Hematopoietic multipotent progenitor cell treated with erythropoietin and hydrocortisone succinate and interleukin-3 and kit ligand, for 6 days (in vitro differentiated cells): ENCODE results near the gene GMNN.
A peak's percentile ranks its signal among the peaks of the same experiment; 100 is the strongest.
"Not testable (repeated sequence)": the region's sequence is repeated elsewhere in the genome, so short reads cannot be mapped to it uniquely, and the experiment has no call there.

Source experiments
- DNase-seq: peaks from one replicate; pipeline ENCODE4 v3.0.0-alpha.2; 2015

GMNN gene

GRCh38 chr6:24763578-24763977, 11.2 kb upstream of the GMNN start:
- DNase-seq = peak; percentile 74

DNA sequence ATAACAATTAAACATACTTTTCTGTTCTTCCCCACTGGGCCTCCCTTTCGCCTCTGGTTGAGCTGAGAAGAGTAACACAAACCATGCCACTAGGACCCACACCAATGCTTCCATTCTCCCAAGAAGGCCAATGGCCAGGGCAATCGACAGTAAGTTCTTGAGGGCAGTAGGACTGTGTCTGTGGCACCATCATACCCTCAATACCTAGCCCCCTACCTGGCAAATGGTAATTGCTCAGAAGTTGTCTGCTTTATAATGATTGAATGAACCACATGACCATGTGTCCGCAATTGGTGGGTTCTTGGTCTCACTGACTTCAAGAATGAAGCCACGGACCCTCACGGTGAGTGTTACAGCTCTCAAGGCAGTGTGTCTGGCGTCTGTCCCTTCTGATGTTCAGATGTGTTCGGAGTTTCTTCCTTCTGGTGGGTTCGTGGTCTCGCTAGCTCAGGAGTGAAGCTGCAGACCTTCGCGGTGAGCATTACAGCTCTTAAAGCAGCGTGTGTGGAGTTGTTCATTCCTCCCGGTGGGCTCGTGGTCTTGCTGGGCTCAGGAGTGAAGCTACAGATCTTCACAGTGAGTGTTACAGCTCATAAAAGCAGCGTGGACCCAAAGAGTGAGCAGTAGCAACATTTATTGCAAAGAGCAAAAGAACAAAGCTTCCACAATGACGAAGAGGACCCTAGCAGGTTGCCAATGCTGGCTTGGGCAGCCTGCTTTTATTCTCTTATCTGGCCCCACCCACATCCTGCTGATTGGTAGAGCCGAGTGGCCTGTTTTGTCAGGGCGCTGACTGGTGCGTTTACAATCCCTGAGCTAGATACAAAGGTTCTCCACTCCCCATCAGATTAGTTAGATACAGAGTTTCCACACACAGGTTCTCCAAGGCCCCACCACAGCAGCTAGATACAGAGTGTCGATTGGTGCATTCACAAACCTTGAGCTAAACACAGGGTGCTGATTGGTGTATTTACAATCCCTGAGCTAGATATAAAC, 9.6 kb upstream of the GMNN start:
- DNase-seq = not testable (repeated sequence)

GRCh38 chr6:24765968-24766367, 8.8 kb upstream of the GMNN start:
- not testable (repeated sequence) for DNase-seq

DNA sequence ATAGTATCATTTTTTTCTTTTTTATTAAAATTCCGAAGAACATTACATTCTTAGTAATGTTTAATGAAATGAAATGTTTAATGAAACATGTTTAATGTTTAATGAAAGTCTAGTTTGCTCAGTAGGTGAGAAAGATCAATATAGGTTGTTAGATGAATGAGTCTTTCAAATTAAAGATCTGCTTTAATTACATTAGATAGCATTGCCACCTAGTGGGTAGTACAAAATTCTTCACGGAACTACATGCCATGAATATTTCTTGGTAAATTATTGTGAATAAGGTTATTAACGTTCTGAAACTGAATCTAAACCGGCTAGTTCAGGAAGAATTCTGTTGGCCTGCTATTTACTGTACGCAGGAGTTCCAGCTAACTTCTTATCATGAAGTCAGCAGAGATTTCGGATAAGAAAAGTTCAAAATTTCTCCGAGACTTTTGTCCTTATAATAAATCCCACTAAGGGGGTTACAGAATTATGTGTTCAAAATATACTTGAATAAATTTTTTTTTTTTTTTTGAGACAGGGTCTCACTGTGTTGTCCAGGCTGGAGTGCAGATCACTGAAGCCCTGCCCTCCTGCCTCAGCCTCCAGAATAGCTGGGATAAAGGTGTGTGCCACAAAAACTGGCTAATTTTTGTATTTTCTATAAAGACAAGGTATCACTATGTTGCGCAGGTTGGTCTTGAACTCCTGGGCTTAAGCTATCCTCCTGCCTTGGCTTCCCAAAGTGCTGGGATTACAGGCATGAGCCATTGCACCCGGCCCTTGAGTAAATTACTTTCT, 7.9 kb upstream of the GMNN start:
- peak; percentile 81 for DNase-seq

- DNase-seq = peak; percentile 32
Measured at GRCh38 chr6:24768361-24768760, 6.4 kb upstream of the GMNN start.

DNA sequence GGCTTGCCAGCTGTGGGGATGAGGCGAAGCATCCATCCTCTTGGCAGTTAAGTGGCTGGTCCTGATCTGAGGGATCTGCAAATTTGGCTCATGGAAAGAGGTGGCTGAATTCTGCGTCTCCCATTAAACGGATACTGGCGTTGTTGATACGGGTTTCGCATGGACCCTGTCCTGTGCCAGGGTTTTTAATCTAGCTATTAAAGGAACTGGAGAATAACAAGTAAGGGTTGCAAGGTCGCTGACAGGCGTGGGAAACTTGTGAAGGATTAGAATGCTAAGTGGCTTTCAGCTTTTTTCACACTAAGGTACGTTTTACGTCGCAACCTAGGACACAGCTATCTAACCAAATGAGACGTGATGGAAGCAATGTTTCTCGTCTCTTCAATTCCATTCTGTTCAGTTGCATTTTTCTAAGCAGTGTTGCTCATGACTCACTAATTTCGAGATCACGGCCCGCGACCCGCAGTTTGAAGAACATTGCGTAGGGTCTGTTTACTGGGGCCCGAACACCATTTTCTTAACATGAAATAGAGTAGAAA, 852 bp downstream of the GMNN start:
- peak; percentile 31 for DNase-seq

- DNase-seq = no peak
Measured at GRCh38 chr6:24777227-24777626, 2.5 kb downstream of the GMNN start.

DNA sequence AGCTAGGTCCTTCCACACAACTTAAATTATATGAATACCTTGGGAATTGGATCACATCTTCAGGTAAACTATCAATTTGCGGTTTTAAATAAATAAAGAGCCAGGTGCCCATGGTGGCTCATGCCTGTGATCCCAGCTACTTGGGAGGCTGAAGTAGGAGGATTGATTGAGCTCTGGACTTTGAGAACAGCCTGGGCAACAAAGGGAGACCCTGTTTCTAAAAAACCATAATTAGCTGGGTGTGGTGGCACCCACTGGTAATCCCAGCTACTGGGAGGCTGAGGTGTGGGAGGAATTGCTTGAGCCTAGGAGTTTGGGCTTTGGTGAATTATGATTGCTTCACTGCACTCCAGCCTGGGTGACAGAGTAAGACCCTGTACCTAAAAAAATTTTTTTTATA, 3.4 kb downstream of the GMNN start:
- DNase-seq = no peak

DNA sequence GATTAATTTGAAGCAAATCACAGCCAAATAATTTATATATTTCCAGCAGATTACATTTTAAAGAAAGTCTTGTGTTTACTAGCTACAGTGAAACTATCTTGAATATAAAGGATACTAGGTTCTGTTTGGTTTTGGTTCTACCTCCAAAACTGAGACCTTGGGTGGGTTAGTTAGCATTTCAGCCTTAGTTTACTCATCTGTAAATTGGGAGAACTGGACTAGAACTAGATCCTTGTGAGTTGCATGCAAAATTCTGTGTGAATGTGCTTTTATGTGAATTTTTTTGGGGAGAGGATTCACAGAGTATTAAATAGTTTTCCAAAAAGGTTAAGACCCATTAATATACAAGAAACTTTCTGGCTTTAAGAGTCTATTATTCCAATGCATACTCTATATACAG, 4.1 kb downstream of the GMNN start:
- no peak for DNase-seq

DNA sequence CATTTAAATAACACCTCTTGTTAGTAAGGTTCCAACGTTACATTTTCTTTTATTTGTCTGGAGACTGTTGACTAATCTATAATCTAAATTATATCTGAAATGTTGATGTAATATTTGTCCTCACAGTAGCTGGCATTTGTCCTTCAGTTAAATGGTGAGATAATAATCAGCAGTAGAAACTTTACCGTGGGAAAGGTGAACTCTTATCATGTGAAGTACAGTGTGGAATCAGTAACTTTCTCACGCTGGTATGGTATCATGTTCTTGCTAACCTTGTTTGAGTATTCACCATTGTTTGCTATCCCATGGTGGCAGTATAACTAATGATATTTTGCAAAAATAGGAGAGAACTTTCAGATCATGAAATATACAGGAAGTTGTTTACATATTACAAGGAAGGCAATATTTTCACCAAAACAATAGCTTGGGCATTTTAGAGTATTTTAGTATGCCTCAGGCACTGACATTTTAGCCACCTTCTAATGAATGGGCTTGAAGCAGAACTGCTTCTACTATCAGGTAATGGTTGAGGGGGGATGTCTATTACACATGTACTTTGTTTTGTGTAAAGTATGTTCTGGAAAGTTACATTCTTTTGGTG, 4.8 kb downstream of the GMNN start:
- DNase-seq = no peak

GRCh38 chr6:24780206-24780605, 5.5 kb downstream of the GMNN start:
- DNase-seq = no peak

DNA sequence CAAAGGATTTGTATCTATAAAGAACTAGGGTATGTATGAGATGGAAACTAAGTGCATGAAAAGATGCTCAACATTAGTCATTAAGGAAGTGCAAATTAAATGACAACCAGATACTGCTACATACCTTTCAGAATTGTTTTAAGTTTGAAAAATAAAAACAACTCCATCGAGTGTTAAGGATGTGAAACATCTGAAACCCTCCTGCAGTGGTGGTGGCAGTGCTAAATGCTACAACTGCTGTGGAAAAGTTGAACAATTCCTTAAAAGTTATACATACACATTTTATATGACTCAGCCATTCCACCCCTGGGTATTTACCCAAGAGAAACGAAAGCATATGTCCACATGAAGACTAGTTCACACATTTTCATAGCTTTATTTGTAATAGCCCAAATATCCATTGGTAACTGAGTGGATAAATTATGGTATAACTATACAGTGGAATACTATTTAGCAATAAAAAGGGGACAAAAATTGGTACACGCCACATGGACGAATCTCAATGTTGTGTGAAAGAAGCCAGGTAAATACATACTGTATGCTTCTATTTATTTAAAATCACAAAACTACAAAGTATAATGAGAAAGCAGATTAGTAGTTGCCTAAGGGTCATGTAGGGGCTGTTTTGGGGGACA, 13.4 kb downstream of the GMNN start:
- no peak for DNase-seq

DNA sequence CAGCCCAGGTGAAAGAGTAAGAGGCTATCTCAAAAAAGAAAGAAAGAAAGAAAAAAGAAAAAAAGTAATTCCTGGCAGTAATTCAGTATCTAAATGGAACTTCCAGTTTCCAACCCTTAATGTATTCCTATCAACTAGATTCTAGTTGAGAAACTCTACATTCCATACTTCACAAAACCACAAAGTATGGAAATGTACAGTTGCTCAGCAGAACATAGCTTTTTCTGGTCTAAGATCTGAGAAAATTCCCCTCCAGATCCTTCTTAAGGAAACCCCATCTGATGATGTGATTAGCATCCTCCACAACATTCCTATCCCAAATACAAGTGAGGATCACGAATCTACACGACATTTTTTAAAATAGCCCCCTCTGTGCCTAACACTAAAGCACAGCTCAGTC, 20.4 kb downstream of the GMNN start:
- no peak for DNase-seq

- DNase-seq = no peak
Measured at GRCh38 chr6:24796616-24797290, 22.0 kb downstream of the GMNN start.

DNA sequence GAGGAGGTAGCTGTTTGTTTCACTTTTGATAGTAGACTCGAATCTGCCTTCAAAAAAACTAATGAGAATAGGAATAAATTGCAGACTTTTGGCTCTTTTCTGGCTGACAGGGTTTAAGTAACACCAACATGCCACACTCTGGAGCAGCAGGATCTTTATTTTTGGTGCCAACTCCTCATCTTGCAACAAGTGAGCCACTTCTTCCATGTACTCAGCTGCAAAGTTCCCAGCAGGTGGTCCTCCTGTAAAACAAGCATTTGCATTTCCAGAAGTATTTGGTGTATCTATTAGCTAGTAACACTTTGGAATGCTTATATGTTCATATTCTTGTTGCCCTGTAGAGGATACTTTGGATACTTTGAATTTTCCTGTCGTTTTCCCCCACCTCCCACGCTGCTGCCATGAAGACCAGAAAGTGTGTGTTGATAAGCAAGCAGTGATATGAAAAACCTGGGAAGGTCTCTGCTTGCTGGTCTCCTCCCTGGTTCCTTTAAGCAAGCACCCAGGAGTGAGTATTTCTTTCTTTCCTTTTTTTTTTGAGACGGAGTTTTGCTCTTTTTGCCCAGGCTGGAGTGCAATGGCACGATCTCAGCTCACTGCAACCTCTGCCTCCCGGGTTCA, 23.0 kb downstream of the GMNN start:
- no peak for DNase-seq

- DNase-seq = no peak
Measured at GRCh38 chr6:24798740-24799540, 24.2 kb downstream of the GMNN start, which contains the start of gene ARMH2. ARMH2 (minus strand) TSS chr6:24798917; CDS start chr6:24798857, 60 bp downstream.

DNA sequence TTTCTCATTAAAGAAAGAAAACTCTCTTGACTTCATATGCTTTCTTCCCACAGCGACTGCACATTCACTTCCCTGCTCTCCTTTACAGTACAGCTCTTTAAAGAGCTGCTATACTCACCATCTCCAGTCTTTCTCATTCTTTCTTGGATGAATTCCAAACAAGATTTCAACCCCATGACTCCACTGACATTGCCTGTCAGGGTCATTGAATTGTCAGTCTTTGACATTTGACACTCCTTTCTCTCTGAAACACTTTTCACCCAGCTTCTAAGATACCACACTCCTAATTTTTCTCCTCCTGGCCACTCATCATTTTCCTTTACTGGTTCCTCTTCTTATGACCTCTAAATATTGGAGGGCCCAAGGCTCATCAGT, 24.8 kb downstream of the GMNN start:
- DNase-seq = no peak

DNA sequence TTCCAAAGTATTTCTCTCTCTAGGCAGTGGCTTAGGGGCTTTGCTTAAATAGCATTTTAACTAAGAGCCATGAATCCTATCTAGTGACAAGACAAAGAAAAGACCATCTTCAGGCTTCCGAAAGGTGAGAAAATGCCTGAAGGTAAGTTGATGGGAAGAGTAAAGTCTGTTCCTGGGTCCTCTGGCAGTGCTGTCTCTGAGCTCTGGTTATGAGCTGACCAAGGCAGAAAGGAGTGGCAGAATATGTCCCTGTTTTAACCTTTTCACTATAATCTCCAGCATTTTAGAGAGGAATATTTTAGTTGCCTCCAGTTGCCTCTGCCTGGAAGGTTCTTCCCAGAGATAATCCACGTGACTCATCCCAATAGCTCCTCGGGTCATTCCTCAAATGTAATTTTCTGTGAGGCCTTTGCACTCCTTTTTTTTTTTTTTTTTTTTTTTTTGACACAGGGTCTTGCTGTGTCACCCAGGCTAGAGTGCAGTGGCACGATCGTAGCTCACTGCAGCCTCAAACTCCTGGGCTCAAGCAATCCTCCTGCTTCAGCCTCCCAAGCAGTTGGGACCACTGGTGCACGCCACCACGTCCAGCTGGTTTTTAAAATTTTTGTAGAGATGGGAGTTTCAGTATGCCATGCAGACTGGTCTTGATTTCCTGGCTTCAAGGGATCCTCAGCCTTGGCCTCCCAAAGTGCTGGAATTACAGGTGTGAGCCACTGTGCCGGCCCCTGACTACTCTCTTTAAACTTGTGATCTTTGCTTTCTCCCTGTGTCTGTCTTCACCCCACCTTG, 27.7 kb downstream of the GMNN start:
- DNase-seq = no peak

- no peak for DNase-seq
Measured at GRCh38 chr6:24807584-24807983, 32.8 kb downstream of the GMNN start.

DNA sequence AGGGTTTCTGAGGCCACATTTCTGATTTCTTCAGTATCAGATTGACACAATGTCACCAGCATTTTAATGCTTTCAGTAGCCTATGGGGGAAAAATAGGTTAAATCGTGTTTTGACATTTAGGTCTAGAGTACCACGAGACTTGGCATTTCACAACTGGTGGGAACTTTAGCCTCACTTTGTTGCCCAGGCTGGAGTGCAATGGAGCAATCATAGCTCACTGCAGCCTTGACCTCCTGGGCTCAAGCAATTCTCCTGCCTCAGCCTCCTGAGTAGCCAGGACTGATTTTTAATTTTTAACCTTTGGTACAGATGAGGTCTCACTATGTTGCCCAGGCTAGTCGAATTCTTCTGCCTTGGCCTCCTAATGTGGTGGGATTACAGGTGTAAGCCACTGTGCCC, 35.0 kb downstream of the GMNN start:
- DNase-seq = no peak
